ENCODE results near the gene LDLRAP1.

Gene LDLRAP1

DNA sequence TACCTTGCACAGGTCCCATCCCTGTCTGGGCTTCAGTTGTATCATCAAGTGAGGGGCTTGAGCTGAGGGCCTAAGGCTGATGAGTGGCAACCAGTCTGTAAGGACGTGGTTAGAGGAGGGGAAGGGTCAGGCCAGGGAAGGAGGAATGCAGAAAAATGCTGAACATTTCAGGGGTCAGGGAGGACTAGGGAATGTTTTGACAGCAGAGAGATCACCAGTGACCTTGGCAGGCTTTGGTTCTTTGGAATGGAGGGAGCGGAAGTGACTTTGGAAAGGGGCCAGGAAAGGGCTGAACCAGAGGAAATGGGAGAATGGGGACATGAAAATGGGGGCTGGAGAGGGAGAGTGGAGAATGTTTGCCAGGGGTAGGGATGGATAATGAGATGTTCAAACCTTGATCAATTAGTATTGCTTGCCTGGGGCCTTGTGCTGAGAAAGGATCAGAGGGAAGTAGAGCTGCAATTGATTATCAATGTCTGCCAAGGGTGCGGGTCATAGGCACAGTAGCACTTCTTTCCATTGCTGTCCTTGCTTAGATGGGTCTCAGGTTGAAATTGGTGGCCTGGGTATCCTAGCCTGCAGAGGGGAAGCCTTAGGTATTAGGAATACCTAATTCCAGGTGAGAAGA, 7.4 kb downstream of the LDLRAP1 start:
- FAIRE-seq (peak; percentile 47), DNase-seq (ENCODE audit: insufficient read length, low spot score) (no peak)
- TF ChIP-seq POLR2AphosphoS5 (IDR thresholded peaks at IDR 0.05; ENCODE audit: low read depth, low read length), result no peak
- no peak for TF ChIP-seq SPI1 (IDR thresholded peaks at IDR 0.05; ENCODE audit: low read depth, low read length)

GRCh38 chr1:25553749-25554429, 10.5 kb downstream of the LDLRAP1 start:
- TF ChIP-seq SPI1 (IDR thresholded peaks at IDR 0.05; ENCODE audit: low read depth, low read length) (no peak), PAX5 (IDR thresholded peaks at IDR 0.05; ENCODE audit: insufficient read depth, low read length, severe bottlenecking) (no peak), POLR2A (IDR thresholded peaks at IDR 0.05; ENCODE audit: low read depth, low read length) (no peak), TAF1 (IDR thresholded peaks at IDR 0.05; ENCODE audit: low read depth, low read length) (no peak), POLR2AphosphoS5 (IDR thresholded peaks at IDR 0.05; ENCODE audit: low read depth, low read length) (no peak), POU2F2 (IDR thresholded peaks at IDR 0.05; ENCODE audit: low read depth, low read length) (no peak)
- FAIRE-seq (no peak), DNase-seq (ENCODE audit: insufficient read length, low spot score) (no peak)

- no peak for FAIRE-seq
- TF ChIP-seq SPI1 (IDR thresholded peaks at IDR 0.05; ENCODE audit: low read depth, low read length) (no peak), PAX5 (IDR thresholded peaks at IDR 0.05; ENCODE audit: insufficient read depth, low read length, severe bottlenecking) (no peak), POLR2AphosphoS5 (IDR thresholded peaks at IDR 0.05; ENCODE audit: low read depth, low read length) (no peak), POU2F2 (IDR thresholded peaks at IDR 0.05; ENCODE audit: low read depth, low read length) (no peak), POLR2A (IDR thresholded peaks at IDR 0.05; ENCODE audit: low read depth, low read length) (no peak), TAF1 (IDR thresholded peaks at IDR 0.05; ENCODE audit: low read depth, low read length) (no peak)
- DNase-seq (ENCODE audit: insufficient read length, low spot score), result no peak
Measured at GRCh38 chr1:25554430-25554780, 11.0 kb downstream of the LDLRAP1 start.

DNA sequence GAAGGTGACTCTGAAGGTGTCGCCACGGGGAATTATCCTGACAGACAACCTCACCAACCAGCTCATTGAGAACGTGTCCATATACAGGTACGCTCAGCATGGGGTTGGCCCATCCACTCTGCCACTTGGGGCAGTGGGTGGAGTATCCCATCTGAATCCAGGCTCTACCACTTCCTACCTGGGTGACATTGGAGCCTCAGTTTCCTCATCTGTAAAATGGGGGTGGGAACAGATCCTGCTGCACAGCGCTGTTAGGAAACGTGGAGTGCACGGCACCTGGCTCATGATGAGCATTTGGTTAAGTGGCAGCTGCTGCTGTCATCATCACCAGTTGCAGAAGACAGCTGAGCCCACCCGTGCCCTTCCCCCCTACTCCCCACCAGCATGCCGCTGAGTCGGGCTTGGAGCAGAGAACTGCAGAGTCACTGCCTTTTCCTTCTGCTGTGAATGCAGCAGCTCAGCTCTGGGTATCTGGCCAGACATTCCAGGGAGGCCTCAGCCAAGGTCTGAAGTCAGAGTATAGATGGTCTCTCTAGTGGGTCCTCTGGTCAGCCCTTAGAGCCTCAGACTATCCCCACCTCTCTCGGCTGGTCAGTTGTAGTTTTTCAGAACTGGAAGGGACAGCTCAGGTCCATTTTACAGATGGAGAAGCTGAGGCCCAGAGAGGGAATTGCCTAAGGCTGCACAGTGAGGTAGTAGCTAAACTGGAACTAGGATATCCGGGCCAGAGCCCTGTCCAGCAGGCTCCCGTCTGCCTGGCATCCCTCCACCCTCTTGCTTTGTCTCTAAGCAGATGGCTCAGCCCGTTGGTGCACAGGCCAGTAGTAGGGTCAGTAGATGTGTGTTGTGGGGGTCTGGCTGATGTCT, 11.7 kb downstream of the LDLRAP1 start:
- DNase-seq (ENCODE audit: insufficient read length, low spot score) (no peak), FAIRE-seq (no peak)

DNA sequence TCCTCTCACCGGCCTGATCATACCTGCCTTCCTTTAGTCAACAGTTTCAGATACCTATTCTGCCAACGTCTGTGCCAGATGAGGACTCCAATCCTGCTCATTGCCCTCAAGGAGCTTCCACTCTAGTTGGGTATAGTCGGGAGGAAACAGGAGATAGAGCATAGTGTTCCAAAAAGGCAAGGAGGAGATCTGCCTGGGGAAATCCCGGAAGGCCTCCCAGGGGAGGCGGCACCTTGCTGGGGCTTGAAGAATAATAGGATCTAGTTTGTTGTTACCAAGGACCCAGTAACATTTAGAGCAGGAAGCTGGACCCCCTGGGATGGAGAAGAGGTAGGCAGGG, 12.3 kb downstream of the LDLRAP1 start:
- FAIRE-seq (no peak), DNase-seq (ENCODE audit: insufficient read length, low spot score) (no peak)
- TF ChIP-seq TAF1 (IDR thresholded peaks at IDR 0.05; ENCODE audit: low read depth, low read length) (no peak), SPI1 (IDR thresholded peaks at IDR 0.05; ENCODE audit: low read depth, low read length) (no peak), POLR2AphosphoS5 (IDR thresholded peaks at IDR 0.05; ENCODE audit: low read depth, low read length) (no peak), PAX5 (IDR thresholded peaks at IDR 0.05; ENCODE audit: insufficient read depth, low read length, severe bottlenecking) (no peak), POU2F2 (IDR thresholded peaks at IDR 0.05; ENCODE audit: low read depth, low read length) (no peak), POLR2A (IDR thresholded peaks at IDR 0.05; ENCODE audit: low read depth, low read length) (no peak)

More for the DNA sequence above, 11.7 kb downstream of the LDLRAP1 start:
- TF ChIP-seq PAX5 (IDR thresholded peaks at IDR 0.05; ENCODE audit: insufficient read depth, low read length, severe bottlenecking) (no peak), POLR2A (IDR thresholded peaks at IDR 0.05; ENCODE audit: low read depth, low read length) (no peak), TAF1 (IDR thresholded peaks at IDR 0.05; ENCODE audit: low read depth, low read length) (no peak), POU2F2 (IDR thresholded peaks at IDR 0.05; ENCODE audit: low read depth, low read length) (no peak), POLR2AphosphoS5 (IDR thresholded peaks at IDR 0.05; ENCODE audit: low read depth, low read length) (no peak), SPI1 (IDR thresholded peaks at IDR 0.05; ENCODE audit: low read depth, low read length) (no peak)

- TF ChIP-seq TAF1 (IDR thresholded peaks at IDR 0.05; ENCODE audit: low read depth, low read length) (no peak), POU2F2 (IDR thresholded peaks at IDR 0.05; ENCODE audit: low read depth, low read length) (no peak), POLR2AphosphoS5 (IDR thresholded peaks at IDR 0.05; ENCODE audit: low read depth, low read length) (no peak), POLR2A (IDR thresholded peaks at IDR 0.05; ENCODE audit: low read depth, low read length) (no peak), SPI1 (IDR thresholded peaks at IDR 0.05; ENCODE audit: low read depth, low read length) (no peak), PAX5 (IDR thresholded peaks at IDR 0.05; ENCODE audit: insufficient read depth, low read length, severe bottlenecking) (no peak)
- no peak for DNase-seq (ENCODE audit: insufficient read length, low spot score)
- FAIRE-seq, result no peak
Measured at GRCh38 chr1:25556132-25556670, 12.8 kb downstream of the LDLRAP1 start.

GRCh38 chr1:25556791-25557476, 13.5 kb downstream of the LDLRAP1 start:
- TF ChIP-seq SPI1 (IDR thresholded peaks at IDR 0.05; ENCODE audit: low read depth, low read length), result no peak
- no peak for TF ChIP-seq POLR2A (IDR thresholded peaks at IDR 0.05; ENCODE audit: low read depth, low read length)
- no peak for TF ChIP-seq PAX5 (IDR thresholded peaks at IDR 0.05; ENCODE audit: insufficient read depth, low read length, severe bottlenecking)
- TF ChIP-seq POU2F2 (IDR thresholded peaks at IDR 0.05; ENCODE audit: low read depth, low read length), result no peak
- TF ChIP-seq TAF1 (IDR thresholded peaks at IDR 0.05; ENCODE audit: low read depth, low read length), result no peak
- no peak for TF ChIP-seq POLR2AphosphoS5 (IDR thresholded peaks at IDR 0.05; ENCODE audit: low read depth, low read length)
- DNase-seq (ENCODE audit: insufficient read length, low spot score) (no peak), FAIRE-seq (peak; percentile 70)

- no peak for TF ChIP-seq PAX5 (IDR thresholded peaks at IDR 0.05; ENCODE audit: insufficient read depth, low read length, severe bottlenecking)
- no peak for TF ChIP-seq POLR2AphosphoS5 (IDR thresholded peaks at IDR 0.05; ENCODE audit: low read depth, low read length)
- no peak for TF ChIP-seq POU2F2 (IDR thresholded peaks at IDR 0.05; ENCODE audit: low read depth, low read length)
- TF ChIP-seq POLR2A (IDR thresholded peaks at IDR 0.05; ENCODE audit: low read depth, low read length), result no peak
- no peak for TF ChIP-seq SPI1 (IDR thresholded peaks at IDR 0.05; ENCODE audit: low read depth, low read length)
- TF ChIP-seq TAF1 (IDR thresholded peaks at IDR 0.05; ENCODE audit: low read depth, low read length), result no peak
- no peak for FAIRE-seq
- no peak for DNase-seq (ENCODE audit: insufficient read length, low spot score)
Measured at GRCh38 chr1:25557543-25557942, 14.1 kb downstream of the LDLRAP1 start.

All from GM12891 (cell line).